NCI-H2196 (cell line): ENCODE results near the gene PLAAT5.

Experiments used
- DNase-seq: peaks from one replicate; lab custom pipeline; 2025; ENCODE audit not compliant: unreplicated experiment; lab: John Stamatoyannopoulos, UW

The PLAAT5 gene

DNA sequence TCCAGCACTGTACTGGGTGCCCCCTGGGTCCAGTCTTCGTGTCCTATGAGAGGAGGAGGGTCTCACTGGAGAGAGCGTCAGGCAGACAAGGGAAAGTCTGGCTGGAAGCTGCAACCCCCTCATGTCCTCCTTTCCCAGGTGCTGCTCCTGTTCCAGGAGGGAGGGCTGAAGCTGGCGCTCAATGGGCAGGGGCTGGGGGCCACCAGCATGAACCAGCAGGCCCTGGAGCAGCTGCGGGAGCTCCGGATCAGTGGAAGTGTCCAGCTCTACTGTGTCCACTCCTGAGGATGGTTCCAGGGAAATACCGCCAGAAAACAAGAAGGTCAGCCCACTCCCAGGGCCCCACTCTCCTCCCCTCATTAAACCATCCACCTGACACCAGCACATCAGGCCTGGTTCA, 25.1 kb upstream of the PLAAT5 start:
- no peak for DNase-seq

DNA sequence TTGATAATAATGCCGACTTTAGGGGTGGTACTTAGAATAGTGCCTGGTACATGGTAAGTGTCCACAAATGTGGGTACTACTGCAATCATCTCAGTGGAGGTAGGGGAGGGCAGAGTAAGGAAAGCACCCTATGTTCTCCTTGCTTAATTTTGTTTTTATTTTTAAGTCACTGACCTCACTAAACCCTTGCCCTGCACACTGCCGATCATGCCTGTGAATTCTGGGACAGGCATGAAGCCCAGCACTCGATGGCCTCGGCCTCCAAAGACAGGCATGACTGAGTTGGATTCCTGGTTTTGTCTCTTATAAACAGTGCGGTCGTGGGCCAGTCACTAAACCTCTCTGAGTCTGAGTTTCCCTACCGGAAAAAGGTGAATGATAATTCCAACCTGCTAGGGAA, 21.8 kb upstream of the PLAAT5 start:
- no peak for DNase-seq

DNA sequence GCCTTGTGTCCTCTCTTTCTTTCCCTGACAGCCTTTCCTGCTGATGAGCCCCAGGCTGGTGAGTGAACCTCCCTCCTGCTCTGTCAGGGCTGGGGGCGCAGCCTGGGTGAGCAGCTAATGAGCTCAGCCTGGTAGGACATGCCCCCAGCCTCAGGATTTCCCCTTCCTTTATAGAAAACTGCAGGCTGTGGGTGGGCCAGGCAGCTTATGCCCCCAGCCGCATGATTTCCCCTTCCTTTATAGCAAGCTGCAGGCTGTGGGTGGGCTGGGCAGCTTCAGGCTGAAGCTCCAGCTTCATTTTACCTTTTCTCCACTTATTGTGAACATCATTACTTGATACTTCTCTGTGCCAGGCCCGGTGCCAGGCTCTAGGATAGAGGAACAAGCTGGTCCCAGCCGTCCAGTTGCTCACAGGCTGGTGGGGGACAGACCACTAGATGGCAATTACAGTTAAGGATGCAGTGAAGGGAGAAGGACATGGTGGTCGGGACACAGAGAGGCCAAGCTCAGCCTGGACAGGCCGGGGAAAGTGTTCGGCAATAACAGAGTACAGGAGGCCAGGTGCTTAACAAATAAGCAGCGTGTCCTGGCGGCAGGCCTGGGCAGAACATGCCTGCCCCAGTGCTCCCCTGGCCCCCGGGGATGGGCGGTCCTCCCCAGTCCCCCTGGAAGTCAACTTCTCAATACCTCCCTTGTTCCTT, 20.2 kb upstream of the PLAAT5 start:
- no peak for DNase-seq

GRCh38 chr11:63510360-63511047, 19.5 kb upstream of the PLAAT5 start:
- peak; percentile 13 for DNase-seq

DNA sequence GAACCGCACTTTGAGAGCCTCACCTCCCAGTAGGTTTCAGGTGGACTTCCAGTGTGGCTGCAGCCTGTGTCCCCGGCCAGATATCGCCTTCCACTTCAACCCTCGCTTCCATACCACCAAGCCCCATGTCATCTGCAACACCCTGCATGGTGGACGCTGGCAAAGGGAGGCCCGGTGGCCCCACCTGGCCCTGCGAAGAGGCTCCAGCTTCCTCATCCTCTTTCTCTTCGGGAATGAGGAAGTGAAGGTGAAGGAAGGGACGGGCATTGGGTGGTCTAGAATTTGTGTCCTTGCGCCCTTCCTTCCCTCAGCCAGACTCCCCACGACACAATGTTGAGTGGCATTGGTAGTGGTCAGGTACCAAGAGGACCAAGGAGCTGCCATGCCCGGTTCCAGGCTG, 17.8 kb upstream of the PLAAT5 start:
- no peak for DNase-seq

GRCh38 chr11:63508009-63508408, 17.0 kb upstream of the PLAAT5 start:
- peak; percentile 10 for DNase-seq

DNA sequence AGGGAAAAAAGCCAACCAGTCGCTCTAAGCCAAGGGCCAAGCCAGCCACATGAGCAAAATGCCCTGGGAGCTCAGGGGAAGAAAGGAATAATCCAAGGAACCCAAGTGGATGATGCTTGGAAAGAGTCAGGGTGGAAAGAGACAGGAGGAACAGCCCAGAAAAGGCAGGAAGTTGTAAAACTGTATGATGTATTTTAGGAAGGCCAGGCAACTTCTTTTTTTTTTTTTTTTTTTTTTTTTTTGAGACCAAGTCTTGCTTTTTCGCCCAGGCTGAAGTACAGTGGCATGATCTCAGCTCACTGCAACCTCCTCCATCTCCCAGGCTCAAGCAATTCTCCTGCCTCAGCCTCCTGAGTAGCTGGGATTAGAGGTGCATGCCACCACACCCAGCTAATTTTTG, 16.5 kb upstream of the PLAAT5 start:
- no peak for DNase-seq

DNA sequence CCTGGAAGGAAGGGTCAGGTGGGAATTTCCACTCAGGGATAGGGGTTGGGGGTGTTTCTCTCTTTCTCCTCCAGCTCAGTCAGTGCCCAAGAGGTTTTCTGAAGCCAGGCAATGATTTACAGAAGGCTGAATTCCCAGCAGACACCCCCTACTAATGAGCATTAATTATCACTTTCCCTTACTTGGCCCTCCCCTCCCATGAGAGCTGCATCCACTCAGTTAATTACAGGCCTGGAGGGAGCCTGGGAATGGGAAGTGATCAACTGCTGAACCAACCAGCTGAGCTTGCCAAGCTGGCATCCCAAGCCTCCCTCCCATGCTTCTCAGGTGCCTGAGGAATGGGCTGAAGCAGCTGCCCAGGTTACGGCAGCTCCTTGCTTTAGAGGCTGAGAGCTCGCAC, 15.9 kb upstream of the PLAAT5 start:
- DNase-seq, result no peak

GRCh38 chr11:63505857-63506528, 15.0 kb upstream of the PLAAT5 start, which contains the start of gene LGALS12:
TSS of gene LGALS12 (plus strand) at chr11:63506084. CDS start at chr11:63506459, 375 bp downstream.
- DNase-seq, result no peak

DNA sequence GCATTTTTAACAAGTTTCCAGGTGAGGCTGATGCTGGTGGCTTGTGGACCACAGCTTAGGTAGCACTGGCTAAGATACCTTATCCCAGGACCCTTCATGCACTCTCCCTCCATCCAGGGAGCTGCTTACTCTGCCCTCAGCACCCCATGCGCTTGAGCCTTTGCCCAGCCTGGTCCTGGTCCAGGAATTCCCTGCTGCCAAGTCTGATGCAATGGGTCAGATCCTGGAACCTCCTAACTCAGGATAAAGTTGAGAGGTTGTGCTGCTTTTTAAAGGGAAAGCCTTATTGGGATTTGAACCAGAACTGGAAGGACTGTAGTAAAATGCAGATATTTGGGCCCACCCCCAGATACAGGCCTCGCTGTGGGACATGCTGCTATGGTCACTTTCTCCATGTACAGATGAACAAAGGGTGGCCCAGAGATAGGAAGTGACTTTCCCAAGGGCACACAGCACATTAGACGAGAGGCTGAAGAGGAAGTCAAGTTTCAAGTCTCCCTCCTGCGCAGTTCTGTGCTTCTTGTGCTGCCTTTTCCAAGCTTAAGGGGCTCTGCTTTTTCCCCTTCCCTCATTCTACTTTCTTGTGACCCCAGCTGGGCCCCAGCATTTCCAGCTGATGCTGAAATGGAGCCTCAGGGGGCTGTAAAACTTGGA, 14.1 kb upstream of the PLAAT5 start:
- DNase-seq, result no peak

DNA sequence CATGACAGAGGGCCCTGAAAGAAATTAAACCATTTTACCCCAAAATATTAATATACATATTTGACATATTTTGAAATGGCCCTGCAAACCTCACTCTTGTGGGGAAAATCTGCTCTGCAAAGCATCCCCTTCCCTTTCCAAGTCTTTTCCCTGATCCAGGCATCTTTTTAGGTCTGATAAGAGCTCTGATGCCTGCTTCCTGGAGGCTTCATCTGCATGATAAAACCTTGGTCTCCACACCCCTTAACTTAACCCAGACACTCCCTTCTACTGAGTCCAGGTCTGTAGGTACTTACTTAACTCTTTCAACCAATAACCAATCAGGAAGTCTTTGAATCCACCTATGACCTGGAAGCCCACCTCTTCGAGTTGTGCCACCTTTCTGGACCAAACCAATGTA, 13.1 kb upstream of the PLAAT5 start:
- DNase-seq, result no peak

GRCh38 chr11:63503492-63503891, 12.5 kb upstream of the PLAAT5 start:
- DNase-seq, result no peak

GRCh38 chr11:63502252-63502820, 11.4 kb upstream of the PLAAT5 start:
- DNase-seq, result no peak

GRCh38 chr11:63501236-63501635, 10.3 kb upstream of the PLAAT5 start:
- no peak for DNase-seq

GRCh38 chr11:63499874-63500273, 8.9 kb upstream of the PLAAT5 start:
- no peak for DNase-seq

GRCh38 chr11:63494975-63495374, 4.0 kb upstream of the PLAAT5 start:
- DNase-seq, result no peak

DNA sequence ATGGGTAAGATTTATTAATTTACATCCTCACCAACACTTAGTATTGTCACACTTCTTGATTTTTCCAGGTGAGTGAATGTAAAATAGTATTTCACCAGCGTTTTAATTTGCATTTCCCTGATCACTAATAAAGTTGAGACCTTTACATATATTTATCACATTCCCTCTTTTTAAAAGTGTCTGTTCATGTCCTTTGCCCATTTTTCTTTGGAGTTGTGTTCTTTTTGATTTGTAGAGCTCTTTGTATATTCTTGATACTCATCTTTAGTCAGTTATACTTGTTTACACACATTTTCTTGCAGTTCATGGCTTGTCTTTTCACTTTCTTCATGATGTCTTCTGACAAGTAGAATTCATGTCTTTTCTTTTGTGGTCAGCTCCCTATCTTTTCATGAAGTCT, 2.2 kb upstream of the PLAAT5 start:
- DNase-seq, result no peak

GRCh38 chr11:63492441-63492840, 1.5 kb upstream of the PLAAT5 start:
- no peak for DNase-seq

DNA sequence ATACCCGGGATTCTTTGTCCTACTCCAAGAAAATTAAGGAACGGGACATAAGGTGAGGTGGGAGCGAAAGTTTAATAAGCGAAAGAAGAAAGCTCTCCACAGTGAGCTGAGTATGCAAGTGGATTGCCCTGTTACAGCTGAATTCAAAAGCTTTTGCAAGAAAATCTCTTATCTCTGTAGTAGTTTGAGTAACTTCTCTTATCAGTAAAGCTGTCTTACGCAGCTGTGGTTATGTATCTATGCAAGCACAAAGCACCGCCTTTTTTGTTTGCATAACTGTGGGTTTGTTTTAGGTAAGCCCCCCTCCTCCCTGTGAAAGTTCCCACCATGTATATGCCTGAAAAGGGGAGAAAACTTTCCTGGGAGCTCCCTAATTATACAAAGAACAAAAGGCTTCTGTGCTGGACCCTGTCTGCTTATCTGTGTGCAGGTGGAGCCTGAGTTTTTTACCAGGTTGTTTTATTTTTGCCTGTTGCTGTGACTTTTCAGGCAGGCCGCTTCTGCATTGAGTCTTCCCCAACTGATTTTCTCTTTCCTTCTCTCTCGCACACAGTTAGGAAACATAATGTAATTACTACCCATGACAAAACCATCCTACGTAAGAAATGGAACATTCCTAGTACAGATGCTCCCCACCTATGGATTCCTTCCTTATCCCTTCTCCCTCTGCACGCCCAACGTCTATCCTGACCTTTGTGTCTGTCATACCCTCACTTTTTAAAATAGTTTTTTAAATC, 837 bp upstream of the PLAAT5 start:
- no peak for DNase-seq

- DNase-seq, result no peak
Measured at GRCh38 chr11:63491240-63491587, 247 bp upstream of the PLAAT5 start.

GRCh38 chr11:63489879-63490278, 1.1 kb downstream of the PLAAT5 start:
- DNase-seq, result no peak
